ENCODE data around the gene LRRC34. TPM values are rescaled to one million over a fixed set of nuclear protein-coding genes. Genes with fewer than 3 reads are reported as not detected.

Gene LRRC34
- total RNA-seq, 1 donor from 2014 or later, result 0.60 TPM

GRCh38 chr3:169813757-169814517, 1.2 kb upstream of the LRRC34 start:
- DNase-seq (ENCODE audit: low read depth in 2 of 2), result peak; percentile 14 to 53

- no peak for DNase-seq (ENCODE audit: low read depth in 2 of 2)
These were observed 574 bp upstream of the LRRC34 start for GRCh38 chr3:169813278-169813677.

DNA sequence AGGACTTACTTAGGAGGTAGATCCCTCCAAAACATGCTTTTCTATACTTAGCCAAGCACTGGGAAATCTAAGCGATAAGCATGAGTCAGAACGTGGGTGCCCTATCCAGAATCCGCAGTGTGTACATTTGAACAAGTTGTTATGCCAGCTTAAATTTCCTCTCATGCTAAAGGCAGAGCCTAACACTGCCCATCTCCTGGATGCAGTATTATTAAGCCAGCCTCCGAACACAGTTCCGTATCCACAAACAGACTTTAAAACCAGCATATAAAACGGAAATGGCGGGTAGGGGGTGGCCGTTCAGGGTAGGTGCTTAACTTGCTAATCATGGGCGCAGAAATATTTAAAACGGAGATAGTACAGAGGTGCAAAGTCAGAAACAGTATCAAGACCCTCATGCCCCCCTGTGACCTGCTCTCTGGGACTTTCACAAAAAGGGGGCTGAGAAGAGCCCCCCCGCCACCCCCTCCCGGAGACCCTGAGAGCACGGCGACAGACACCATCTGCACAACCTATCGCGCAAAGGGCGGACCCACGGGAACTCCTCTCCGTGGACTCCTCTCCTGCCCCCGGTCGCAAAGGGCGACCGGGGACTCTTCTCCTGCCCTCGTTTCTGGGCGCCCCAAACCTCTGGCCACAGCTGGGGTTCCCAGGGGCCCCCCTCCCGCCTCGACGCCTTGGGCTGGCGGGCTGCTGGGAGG, 923 bp downstream of the LRRC34 start:
- peak in 1 of 2 donors; percentile 48 for DNase-seq (ENCODE audit: low read depth in 2 of 2)

DNA sequence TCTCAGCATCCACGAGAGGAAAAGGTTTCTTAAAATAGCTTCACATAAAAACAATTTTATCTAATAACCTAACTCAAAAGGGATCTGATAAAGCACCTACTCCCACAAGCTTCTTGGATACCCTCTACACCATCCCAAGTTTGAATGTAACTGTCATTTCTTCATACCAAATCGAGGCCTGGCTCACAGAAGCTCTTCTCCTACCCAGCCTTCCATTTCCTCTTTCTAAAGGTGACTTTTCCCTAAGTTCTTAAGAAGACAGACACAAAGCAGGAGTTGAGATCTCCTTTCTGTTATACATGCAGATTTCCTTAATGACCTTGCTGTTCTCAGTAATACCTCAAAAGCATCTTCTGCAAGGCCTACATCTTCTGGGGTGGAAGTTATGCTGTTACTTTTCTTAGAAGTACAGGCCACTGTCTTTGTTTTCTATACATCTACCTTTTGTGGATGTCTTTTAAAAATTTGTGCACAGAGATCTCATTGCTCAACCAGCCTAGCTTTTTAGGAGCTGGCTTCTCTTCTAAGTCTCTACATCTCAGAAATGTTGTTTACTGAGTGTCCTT, 3.4 kb downstream of the LRRC34 start:
- no peak for DNase-seq (ENCODE audit: low read depth in 2 of 2)

DNA sequence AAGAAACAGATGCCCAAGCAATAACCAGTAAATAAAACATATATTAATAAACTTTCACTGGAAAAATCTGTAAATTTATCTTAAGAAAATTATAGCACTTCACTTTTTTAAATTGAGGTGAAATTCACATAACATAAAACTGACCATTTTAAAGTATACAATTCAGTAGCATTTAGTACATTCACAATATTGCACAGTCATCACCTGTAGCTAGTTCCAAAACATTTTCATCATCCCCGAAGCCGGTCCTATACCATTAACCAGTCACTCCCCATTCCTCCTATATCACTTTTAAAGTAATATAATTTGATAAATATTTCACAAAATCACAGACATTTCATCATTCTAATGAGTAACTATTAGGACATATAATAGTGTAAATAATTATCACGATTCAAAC, 8.0 kb downstream of the LRRC34 start:
- DNase-seq (ENCODE audit: low read depth in 2 of 2), result no peak

DNA sequence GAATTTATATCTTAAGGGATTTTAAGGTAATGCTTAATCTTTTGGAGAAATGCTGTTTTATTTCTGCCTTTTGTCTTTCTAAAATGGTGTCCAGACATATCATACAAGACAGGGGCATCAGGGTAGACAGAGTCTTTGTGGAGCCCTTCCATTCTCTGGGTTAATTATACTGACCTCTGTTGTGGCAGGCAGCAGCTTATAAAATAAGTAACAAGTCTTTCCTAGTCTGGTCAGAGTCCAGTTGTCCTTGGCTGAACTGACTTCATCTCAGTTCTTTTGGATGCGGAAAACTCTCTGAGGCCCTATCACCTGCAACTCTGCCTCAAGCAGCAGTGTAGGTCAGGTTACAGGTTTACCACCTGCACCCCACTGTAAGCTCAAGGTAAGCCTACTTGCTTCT, 20.3 kb downstream of the LRRC34 start:
- DNase-seq (ENCODE audit: low read depth in 2 of 2), result no peak

DNA sequence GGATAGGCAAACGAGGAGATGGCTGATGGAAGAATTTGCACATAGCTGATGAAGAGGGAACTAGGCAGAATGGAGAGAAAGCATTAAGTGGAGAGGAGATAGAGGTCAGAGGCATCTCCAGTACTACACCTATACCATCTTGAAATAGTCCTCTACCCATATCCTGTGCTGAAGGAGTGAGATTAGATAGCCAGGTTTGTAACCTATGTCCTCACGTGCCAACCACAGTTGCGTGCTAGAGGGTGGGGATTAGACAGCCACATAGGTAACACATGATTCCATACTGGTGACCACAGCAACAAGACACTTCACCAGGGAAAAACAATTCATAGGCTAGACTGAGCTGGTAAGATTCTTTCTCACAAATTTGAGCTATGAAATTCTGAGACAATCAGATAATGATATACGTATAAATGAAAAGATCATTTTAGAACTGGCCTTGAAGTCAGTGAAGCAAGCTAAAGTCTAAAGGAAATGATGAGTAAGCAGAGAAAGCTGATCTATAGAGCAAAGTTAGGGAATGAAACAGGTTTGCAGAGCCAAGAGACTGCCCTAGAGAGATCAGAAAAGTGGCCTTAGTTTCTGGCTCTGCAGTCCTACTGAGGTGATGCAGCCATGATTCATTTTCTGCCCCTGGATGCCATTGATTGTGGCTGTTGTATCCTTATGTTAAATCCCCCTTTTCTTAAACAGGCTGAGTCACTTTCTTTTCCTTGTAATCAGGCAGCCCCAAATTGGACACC, 21.8 kb downstream of the LRRC34 start:
- DNase-seq (ENCODE audit: low read depth in 2 of 2), result no peak

- no peak for DNase-seq (ENCODE audit: low read depth in 2 of 2)
These were observed 22.5 kb downstream of the LRRC34 start for GRCh38 chr3:169790219-169790618.

DNA sequence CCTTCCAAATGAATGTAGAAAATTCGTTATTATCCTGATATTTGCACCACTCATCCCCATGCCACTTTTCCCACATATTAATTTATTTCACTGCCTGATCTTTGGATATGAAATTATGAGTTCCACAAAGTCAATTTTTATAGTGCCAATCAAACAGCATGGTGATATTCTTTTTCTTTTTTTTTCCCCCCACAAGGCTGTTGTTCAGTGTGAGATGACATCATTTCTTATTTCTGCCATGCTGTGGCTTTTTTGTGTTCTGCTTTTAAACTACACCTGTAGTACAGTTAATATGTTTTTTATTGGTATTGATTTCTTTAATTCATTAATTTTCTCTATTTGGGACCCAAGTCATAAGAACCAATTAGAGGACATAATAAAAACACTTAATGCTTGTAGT, 24.9 kb downstream of the LRRC34 start:
- no peak for DNase-seq (ENCODE audit: low read depth in 2 of 2)

GRCh38 chr3:169787120-169787519, 25.6 kb downstream of the LRRC34 start:
- no peak for DNase-seq (ENCODE audit: low read depth in 2 of 2)

DNA sequence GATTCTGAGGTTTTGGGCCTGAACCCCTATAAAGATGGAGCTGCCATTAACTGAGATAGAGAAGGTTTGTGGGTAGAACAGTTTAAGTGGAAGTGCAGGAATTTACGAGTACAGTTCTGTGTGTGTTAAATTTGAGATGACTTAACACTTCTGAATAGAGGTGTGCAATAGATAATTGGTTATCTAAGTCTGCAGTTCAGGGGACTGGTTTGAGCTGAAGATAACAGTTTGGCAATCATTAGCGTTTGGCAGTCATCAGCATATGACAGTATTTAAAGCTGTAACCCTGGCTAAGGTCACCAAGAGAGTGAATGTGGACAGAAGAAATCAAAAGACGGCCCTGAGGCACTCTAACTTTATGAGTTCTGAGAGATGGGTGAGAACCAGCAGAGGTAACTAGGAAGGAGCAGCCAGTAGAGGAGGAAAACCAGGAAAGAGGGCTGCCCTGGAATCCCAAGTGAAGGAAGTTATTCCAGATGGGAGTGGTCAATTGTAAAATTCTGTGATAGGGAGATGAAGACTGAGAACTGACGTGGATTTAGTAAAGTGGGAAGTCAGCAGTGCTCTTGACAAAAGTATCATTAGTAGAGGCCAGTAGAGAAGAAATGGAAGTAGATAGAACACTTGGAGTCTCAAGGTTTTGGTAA, 31.4 kb downstream of the LRRC34 start:
- DNase-seq (ENCODE audit: low read depth in 2 of 2), result no peak

- no peak for DNase-seq (ENCODE audit: low read depth in 2 of 2)
These were observed 32.0 kb downstream of the LRRC34 start for GRCh38 chr3:169780742-169781141.

DNA sequence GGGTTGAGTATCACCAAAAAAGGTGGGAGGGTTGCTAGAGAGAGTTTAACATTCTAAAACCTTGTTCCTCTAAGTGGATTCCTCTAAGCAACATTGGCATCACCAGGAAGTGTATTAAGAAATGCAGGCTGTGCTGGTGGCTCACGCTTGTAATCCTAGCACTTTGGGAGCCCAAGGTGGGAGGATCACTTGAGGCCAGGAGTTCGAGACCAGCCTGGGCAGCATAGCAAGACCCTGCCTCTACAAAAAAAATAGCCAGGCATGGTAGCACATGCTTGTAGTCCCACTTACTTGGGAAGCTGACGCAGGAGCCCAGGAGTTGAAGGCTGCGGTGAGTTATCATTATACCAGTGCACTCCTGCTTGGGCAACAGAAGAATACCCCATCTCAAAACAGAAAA, 34.9 kb downstream of the LRRC34 start:
- no peak for DNase-seq (ENCODE audit: low read depth in 2 of 2)

GRCh38 chr3:169774186-169774585, 38.5 kb downstream of the LRRC34 start:
- peak; percentile 3 to 10 for DNase-seq (ENCODE audit: low read depth in 2 of 2)

DNA sequence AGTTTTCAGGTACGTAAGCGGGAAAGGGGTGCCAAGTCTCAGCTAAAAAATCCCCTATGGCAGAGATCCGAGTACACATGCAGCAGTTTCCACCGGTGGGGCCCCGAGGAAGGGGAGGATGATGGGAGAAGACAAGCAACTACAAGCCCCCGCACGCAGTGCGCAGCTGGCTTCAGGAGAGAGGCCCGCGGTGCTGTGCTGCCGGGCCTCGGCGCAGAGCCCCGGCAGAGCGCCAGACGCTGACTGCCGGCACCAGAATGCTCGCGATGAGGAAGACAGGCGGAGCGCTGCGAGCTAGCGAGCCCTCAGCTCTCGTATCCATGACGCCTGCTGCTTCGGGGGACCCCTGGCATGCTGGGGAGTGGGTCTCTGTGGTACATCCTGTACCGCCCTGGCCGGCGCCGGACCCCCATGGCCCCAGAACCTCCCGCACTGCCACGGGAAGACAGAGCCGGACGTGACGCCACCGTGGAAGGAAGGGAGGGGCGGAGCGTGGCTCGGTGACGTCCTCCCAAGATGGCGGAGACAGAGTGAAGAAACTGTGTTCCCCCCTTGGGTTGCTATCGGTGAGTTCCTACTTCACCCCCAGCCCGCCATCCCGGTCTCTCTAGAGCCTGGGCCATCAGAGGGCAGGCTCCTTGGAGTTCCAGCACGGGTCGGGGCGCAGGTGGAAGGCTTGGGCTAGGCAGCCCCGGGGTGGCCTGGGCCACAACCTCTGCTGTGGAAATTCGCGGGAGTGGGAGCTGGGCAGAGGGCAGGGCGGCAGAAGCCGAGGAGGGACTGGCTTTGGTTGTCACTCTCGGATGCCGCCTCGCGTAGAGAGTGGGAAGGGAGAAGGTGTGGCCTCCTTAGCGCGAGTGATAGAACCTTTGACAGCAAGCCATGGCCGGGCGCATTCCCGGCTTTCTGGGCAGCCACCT, 39.5 kb downstream of the LRRC34 start, which contains the start of gene MYNN:
MYNN (plus strand) TSS at position 500 of the 920 bp plus-strand sequence. CDS start 900 bp downstream, outside the sequence.
- DNase-seq (ENCODE audit: low read depth in 2 of 2), result peak; percentile 93 to 94

DNA sequence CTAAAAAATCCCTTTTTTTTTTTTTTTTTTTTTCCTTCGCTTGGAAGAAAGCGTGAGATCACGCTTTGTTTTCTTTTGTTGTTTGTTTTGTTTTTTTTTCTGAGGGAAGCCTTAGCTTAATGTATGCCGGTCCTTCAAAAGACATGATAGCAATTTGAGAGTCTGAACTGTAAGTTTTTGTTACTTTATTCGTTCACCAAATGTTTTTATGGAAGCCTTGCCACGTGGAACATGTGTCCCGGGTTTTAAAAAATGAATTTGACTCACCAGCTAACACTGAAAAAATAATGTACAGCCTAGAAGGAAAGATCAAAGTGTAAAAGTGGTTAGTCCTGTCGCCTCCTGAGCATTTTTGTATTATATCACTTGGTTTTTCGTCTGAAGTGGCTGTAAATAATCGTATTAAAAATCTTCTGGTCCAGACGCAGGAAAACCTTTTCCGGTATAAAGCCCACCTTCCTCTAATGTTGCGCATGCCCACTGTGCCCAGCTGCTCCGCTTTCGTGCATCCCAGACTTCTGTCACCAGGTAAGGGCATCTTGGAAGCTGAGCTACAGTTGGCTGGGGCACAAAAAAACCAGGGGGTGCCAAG, 40.3 kb downstream of the LRRC34 start:
- peak; percentile 81 to 86 for DNase-seq (ENCODE audit: low read depth in 2 of 2)

- peak; percentile 83 to 89 for DNase-seq (ENCODE audit: low read depth in 2 of 2)
These were observed 41.0 kb downstream of the LRRC34 start for GRCh38 chr3:169771497-169772304.

- DNase-seq (ENCODE audit: low read depth in 2 of 2), result peak; percentile 53 to 61
These were observed 43.2 kb downstream of the LRRC34 start, which contains the start of gene ACTRT3 for GRCh38 chr3:169769287-169770181. Gene ACTRT3, minus strand, starts transcription at chr3:169769561. Its CDS starts 41 bp downstream, at chr3:169769520.
